ENCODE measurements around the gene KANSL3.
A peak's percentile ranks its signal among the peaks of the same experiment; 100 is the strongest.

Gene KANSL3

DNA sequence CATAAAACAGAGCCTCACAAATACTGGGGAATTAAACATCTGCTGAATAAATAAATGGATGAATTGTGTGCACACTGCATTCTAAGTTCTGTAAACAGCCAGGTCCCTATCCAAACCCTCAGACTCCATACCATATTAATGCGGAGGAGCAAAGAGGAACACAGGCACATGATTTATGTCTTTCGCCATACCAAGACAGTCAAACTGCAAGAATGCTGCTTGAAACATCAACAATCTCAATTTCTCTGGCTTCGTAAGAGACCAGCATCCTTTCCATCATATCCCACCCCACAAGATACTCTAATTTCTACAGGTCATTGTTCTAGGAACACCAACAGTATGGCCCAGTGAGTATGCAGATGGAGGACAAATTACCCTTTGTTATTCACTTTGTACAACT lies 15.0 kb downstream of the KANSL3 start:
- no peak for DNase-seq (ENCODE audit: low read depth)
- H3K4me3 ChIP-seq (ENCODE audit: control insufficient read depth, low read depth, low read length), result no peak overlapping the region
- TF ChIP-seq, protein P1, sequence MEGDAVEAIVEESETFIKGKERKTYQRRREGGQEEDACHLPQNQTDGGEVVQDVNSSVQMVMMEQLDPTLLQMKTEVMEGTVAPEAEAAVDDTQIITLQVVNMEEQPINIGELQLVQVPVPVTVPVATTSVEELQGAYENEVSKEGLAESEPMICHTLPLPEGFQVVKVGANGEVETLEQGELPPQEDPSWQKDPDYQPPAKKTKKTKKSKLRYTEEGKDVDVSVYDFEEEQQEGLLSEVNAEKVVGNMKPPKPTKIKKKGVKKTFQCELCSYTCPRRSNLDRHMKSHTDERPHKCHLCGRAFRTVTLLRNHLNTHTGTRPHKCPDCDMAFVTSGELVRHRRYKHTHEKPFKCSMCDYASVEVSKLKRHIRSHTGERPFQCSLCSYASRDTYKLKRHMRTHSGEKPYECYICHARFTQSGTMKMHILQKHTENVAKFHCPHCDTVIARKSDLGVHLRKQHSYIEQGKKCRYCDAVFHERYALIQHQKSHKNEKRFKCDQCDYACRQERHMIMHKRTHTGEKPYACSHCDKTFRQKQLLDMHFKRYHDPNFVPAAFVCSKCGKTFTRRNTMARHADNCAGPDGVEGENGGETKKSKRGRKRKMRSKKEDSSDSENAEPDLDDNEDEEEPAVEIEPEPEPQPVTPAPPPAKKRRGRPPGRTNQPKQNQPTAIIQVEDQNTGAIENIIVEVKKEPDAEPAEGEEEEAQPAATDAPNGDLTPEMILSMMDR (conservative IDR thresholded peaks at IDR 0.05; ENCODE audit: control insufficient read depth, insufficient read depth, low read depth, low read length), result no peak

DNA sequence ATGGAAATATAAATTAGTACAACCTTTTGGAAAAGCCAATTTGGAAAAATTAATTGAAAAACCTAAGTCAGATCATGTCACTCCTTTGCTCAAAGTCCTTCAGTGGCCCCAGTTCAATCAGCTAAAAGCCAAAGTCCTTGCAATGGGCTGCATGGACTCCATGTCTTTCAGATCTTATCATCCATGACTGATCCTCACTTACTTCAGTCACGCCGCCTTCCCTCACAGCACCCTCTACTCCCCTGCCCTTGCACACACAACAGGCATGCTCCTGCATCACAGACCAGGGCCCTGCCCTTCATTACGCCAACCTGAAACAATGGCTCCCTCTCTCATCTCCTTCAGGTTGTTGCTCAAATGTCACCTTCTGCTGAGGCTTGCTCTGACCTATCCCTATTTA lies 15.6 kb downstream of the KANSL3 start:
- no peak for DNase-seq (ENCODE audit: low read depth)
- H3K4me3 ChIP-seq (ENCODE audit: control insufficient read depth, low read depth, low read length), result no peak overlapping the region
- TF ChIP-seq, protein P1 (conservative IDR thresholded peaks at IDR 0.05; ENCODE audit: control insufficient read depth, insufficient read depth, low read depth, low read length), result no peak

DNA sequence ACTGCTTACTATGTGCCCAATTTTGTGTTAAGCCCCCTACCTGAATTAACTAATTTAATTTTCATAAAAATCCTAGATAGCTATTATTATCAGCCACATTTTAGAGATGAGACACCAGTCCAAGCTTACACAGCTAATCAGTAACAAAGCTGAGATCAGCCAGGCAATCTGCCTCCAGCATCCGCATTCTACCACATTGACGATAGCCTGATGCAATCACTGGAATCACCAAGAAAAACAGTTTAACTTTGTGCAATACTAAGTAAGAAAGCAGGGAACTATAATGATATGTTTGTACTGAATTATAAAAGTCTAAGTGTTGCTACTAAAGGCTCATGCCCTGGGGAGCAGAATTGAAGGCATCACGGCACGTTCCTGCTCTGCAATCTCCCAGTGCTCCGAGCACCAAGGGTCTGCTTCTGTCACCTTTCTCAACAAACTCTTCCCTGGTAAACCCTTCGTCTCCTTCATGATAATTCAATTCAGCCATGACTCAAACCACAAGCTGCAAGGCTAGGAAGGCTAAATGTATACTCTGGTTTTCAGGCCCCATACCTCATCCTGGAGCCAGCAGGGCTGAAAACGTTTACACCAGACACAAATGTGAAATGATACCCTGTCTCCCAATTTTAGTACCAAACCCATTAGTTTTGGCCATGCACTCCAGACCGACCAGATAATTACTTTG lies 19.4 kb downstream of the KANSL3 start:
- TF ChIP-seq, protein P1 (conservative IDR thresholded peaks at IDR 0.05; ENCODE audit: control insufficient read depth, insufficient read depth, low read depth, low read length), result no peak
- no peak overlapping the region for H3K4me3 ChIP-seq (ENCODE audit: control insufficient read depth, low read depth, low read length)
- peak; percentile 90 for DNase-seq (ENCODE audit: low read depth)

DNA sequence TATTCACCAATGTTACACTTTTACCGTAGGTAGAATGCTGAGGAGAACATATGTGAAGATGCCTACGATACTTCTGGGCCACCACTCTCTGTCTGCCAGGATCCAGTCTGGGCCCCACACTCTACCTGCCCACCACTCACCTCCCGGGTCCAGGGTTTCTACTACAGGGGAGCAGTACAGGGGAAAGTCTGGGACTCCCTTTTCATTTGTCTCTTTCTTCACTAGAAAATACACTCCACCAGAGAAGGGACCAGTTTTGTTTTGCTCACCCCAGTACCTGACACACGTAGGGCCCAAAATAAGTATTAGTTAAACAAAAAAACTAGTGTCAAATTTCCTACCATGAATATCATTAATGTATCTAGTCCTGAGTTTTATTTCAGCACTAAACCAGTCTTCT lies 21.1 kb downstream of the KANSL3 start:
- H3K4me3 ChIP-seq (ENCODE audit: control insufficient read depth, low read depth, low read length), result no peak overlapping the region
- DNase-seq (ENCODE audit: low read depth), result no peak
- TF ChIP-seq, protein P1 (conservative IDR thresholded peaks at IDR 0.05; ENCODE audit: control insufficient read depth, insufficient read depth, low read depth, low read length), result no peak

DNA sequence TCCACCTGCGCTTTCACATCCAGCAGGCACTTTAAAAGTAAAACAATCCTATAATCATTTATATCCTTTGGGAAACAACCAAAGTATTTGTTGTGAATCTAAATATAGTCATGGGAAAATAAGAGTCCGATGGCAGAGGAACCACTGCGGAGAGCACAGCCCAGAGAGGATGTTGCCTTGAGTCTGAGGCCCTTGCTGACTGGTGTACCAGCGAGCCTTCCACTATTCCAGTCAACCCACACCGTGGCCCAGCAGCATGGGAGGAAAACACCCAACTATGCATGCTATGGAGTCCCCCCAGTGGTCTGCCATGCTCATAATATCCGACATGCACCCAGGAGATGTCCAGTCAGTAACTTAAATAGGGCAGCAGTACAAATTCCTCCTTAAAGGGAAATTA lies 21.6 kb downstream of the KANSL3 start:
- no peak for DNase-seq (ENCODE audit: low read depth)
- TF ChIP-seq, protein P1 (conservative IDR thresholded peaks at IDR 0.05; ENCODE audit: control insufficient read depth, insufficient read depth, low read depth, low read length), result no peak
- H3K4me3 ChIP-seq (ENCODE audit: control insufficient read depth, low read depth, low read length), result no peak overlapping the region

DNA sequence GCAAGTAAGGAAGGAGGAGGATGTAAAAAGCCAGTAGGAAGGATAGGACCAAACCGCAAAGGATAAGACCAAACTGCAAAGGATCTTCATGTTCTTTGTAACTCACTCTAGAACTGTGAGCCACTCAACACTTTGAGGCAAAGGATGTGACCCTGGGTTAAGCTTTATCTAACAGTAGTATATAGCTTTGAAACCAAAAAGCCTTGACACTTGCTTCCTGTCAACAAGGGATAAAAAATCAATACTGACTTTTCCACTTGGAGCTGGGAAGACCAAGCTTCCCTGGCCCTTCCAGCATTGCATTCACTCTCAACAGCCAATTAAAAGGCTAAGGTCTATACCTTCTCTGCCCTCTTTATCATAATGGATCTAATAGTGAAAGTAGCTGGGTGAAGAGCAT lies 22.0 kb downstream of the KANSL3 start:
- TF ChIP-seq, protein P1 (conservative IDR thresholded peaks at IDR 0.05; ENCODE audit: control insufficient read depth, insufficient read depth, low read depth, low read length), result no peak
- no peak overlapping the region for H3K4me3 ChIP-seq (ENCODE audit: control insufficient read depth, low read depth, low read length)
- DNase-seq (ENCODE audit: low read depth), result no peak
